COLO668 (cell line): Measurements from ENCODE around the gene TBL3.
A peak's percentile ranks its signal among the peaks of the same experiment; 100 is the strongest.

ENCODE experiments used
- DNase-seq: peaks from one replicate; lab custom pipeline; 2025; ENCODE audit not compliant: unreplicated experiment; lab: John Stamatoyannopoulos, UW

Gene TBL3

GRCh38 chr16:1981398-1981836 lies 9.6 kb downstream of the TBL3 start, which contains the start of gene NOXO1:
Gene NOXO1, minus strand, starts transcription at chr16:1981469. Its CDS starts 290 bp downstream, at chr16:1981179.
- DNase-seq = peak; percentile 29

- DNase-seq = peak; percentile 62
These were observed 10.2 kb downstream of the TBL3 start for GRCh38 chr16:1982013-1982433.

- no peak for DNase-seq
These were observed 11.2 kb downstream of the TBL3 start for GRCh38 chr16:1982991-1983543.

GRCh38 chr16:1983544-1984346 lies 11.9 kb downstream of the TBL3 start, which contains the start of gene GFER:
Gene GFER, plus strand, starts transcription at chr16:1984193. Its CDS starts 26 bp downstream, at chr16:1984219.
- DNase-seq = peak; percentile 92

- no peak for DNase-seq
These were observed 12.7 kb downstream of the TBL3 start for GRCh38 chr16:1984347-1985225.

- DNase-seq = no peak
These were observed 13.8 kb downstream of the TBL3 start for GRCh38 chr16:1985466-1986150.

- DNase-seq = no peak
These were observed 15.3 kb downstream of the TBL3 start for GRCh38 chr16:1987198-1987597.

GRCh38 chr16:1989209-1990100 lies 17.6 kb downstream of the TBL3 start, which contains the start of gene SYNGR3:
Gene SYNGR3, plus strand, starts transcription at chr16:1989970. Its CDS starts 133 bp downstream, at chr16:1990103.
- peak; percentile 65 for DNase-seq

- DNase-seq = no peak
These were observed 18.2 kb downstream of the TBL3 start for GRCh38 chr16:1990101-1990350.

GRCh38 chr16:1990351-1991134 lies 18.7 kb downstream of the TBL3 start:
- peak; percentile 79 for DNase-seq

GRCh38 chr16:1991135-1991551 lies 19.3 kb downstream of the TBL3 start:
- peak; percentile 13 for DNase-seq

- DNase-seq = no peak
These were observed 19.7 kb downstream of the TBL3 start for GRCh38 chr16:1991588-1991947.

GRCh38 chr16:1991948-1992703 lies 20.3 kb downstream of the TBL3 start:
- peak; percentile 91 for DNase-seq

GRCh38 chr16:1992704-1993317 lies 21.0 kb downstream of the TBL3 start:
- no peak for DNase-seq

GRCh38 chr16:1993731-1994131 lies 21.9 kb downstream of the TBL3 start:
- DNase-seq = peak; percentile 60

GRCh38 chr16:1997494-1998359 lies 25.9 kb downstream of the TBL3 start:
- no peak for DNase-seq

- DNase-seq = no peak
These were observed 26.5 kb downstream of the TBL3 start for GRCh38 chr16:1998360-1998835.
